T-cell (primary cell): ENCODE data around the gene GJA9. TPM values are rescaled to one million over a fixed set of nuclear protein-coding genes. Genes with fewer than 3 reads are reported as not detected.
A peak's percentile ranks its signal among the peaks of the same experiment; 100 is the strongest.

Source experiments
- ATAC-seq, 4 experiments: fragments of 200-7000 bp in 3 of 4; fragments of 150-1000 bp in 1 of 4; cut with Tn5 transposase; replicated peaks in 1 of 4; 1 replicate in 3 of 4; 2 replicates in 1 of 4; pipeline ENCODE4 v1.10.0; 2021; ENCODE audit warnings: moderate library complexity in 3 of 4, mild to moderate bottlenecking in 2 of 4, moderate number of reproducible peaks in 1 of 4
- CTCF ChIA-PET, 2 donors: fragments of 300-600 bp; sonication (Branson Sonifier 250); formaldehyde crosslinking; loops; one replicate each; lab custom pipeline; 2022; ENCODE audit warnings: antibody characterized with exemption in 2 of 2; lab: Charles Lee
- POLR2A ChIA-PET, 2 donors: fragments of 300-600 bp; sonication (Branson Sonifier 250); formaldehyde crosslinking; loops; one replicate each; lab custom pipeline; 2022; ENCODE audit warnings: antibody characterized with exemption in 2 of 2; lab: Charles Lee
- DNase-seq, 35 experiments: peaks; one replicate each; pipeline versions ENCODE4 v3.0.0 to v3.0.0-alpha.2; 2013 to 2023
- H3K27ac ChIP-seq: one replicate; pipeline ENCODE4 v1.5.1; 2013; ENCODE audit warnings: low read length
- H3K27me3 ChIP-seq, 2 experiments: replicated peaks in 1 of 2; 1 replicate in 1 of 2; 2 replicates in 1 of 2; pipeline versions ENCODE4 v1.6.1 to v1.7.0; 2013; ENCODE audit warnings: low read length in 1 of 2, mixed read lengths in 1 of 2; ENCODE audit not compliant: control insufficient read depth in 2 of 2, insufficient read depth in 2 of 2; ENCODE audit errors: extremely low read depth in 1 of 2
- H3K36me3 ChIP-seq, 2 donors: 1 replicate in 1 of 2; 2 replicates in 1 of 2; pipeline versions ENCODE4 v1.6.1 to v1.7.0; 2013; ENCODE audit warnings: low read length in 1 of 2; ENCODE audit not compliant: control insufficient read depth in 2 of 2, insufficient read depth in 1 of 2; ENCODE audit errors: extremely low read depth in 1 of 2
- H3K4me1 ChIP-seq, 2 experiments: 1 replicate in 1 of 2; 2 replicates in 1 of 2; pipeline versions ENCODE4 v1.6.1 to v1.7.0; 2013; ENCODE audit warnings: low read length in 2 of 2, mixed read lengths in 1 of 2; ENCODE audit not compliant: insufficient read depth in 2 of 2, control insufficient read depth in 1 of 2; ENCODE audit errors: extremely low read depth in 1 of 2
- H3K4me3 ChIP-seq, 2 donors: 1 replicate in 1 of 2; 2 replicates in 1 of 2; pipeline versions ENCODE4 v1.5.1 to v1.7.0; 2013; ENCODE audit warnings: mild to moderate bottlenecking in 2 of 2, low read length in 1 of 2, moderate library complexity in 1 of 2; ENCODE audit not compliant: control insufficient read depth in 1 of 2; ENCODE audit errors: extremely low read depth in 1 of 2
- H3K9me3 ChIP-seq: 2 replicates; pipeline ENCODE4 v1.7.0; 2013
- H3K27ac Mint-ChIP-seq, 2 donors: one replicate each; pipeline ENCODE4 v1.8.0; 2020 to 2021; ENCODE audit warnings: mild to moderate bottlenecking in 2 of 2, mixed read lengths in 2 of 2
- H3K27me3 Mint-ChIP-seq, 2 donors: one replicate each; pipeline ENCODE4 v1.8.0; 2021 to 2022; ENCODE audit warnings: mixed read lengths in 2 of 2
- H3K36me3 Mint-ChIP-seq: one replicate; pipeline ENCODE4 v1.8.0; 2021; ENCODE audit warnings: mixed read lengths
- H3K4me1 Mint-ChIP-seq, 3 donors: one replicate each; pipeline ENCODE4 v1.8.0; 2020 to 2022; ENCODE audit warnings: mixed read lengths in 3 of 3, mild to moderate bottlenecking in 1 of 3
- H3K4me3 Mint-ChIP-seq, 3 donors: one replicate each; pipeline ENCODE4 v1.8.0; 2020 to 2022; ENCODE audit warnings: mild to moderate bottlenecking in 3 of 3, mixed read lengths in 3 of 3, moderate library complexity in 3 of 3
- H3K9me3 Mint-ChIP-seq, 3 donors: one replicate each; pipeline ENCODE4 v1.8.0; 2020 to 2022; ENCODE audit warnings: mixed read lengths in 3 of 3
- WGBS: methylation state at CpG from one replicate; pipeline ENCODE4 v1.1.5; 2013; ENCODE audit warnings: missing lambda C conversion rate; ENCODE audit not compliant: insufficient coverage; 5-methylcytosine and 5-hydroxymethylcytosine counted together
- total RNA-seq, 35 experiments: library from RNA in 6 of 35; stranded (reverse) in 6 of 35; fragments of 120-200 nt in 1 of 35; gene quantifications; one replicate each; pipeline versions ENCODE4 v1.2.1 to v1.2.4 and lab custom pipeline; 2013 to 2026

GJA9 gene
- total RNA-seq, 5 donors from 2014 or later (not counting 1 experiment from before 2014, with no cell fraction given) = not detected

DNA sequence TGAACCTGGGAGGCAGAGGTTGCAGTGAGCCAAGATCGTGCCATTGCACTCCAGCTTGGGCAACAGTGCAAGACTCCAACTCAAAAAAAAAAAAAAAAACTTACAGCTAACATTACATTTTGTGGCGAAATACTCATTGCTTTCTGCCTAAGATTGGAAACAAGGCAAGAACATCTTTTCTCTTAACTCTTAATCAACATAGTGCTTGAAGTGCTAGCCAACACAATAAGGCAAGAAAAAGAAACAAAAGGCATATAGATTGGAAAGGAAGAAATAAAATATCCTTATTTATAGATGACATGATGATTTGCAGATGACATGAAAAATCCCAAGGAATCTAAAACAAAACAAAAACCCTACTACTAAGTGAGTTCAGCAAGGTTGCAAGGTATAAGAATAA is 24.6 kb upstream of the GJA9 start:
- Histone ChIP-seq H3K4me1 (no peaks in the 10 kb centered on the region), H3K36me3 (no peaks in the 10 kb centered on the region), H3K4me3 (no peak overlapping the region), H3K27me3 (no peaks in the 10 kb centered on the region), H3K27ac (no peak overlapping the region), H3K9me3 (no peaks in the 10 kb centered on the region)
- Mint-ChIP-seq H3K27me3 (no peaks in the 10 kb centered on the region), H3K9me3 (peaks cover 0 to 4% (median 0%) of the 10 kb centered on the region in 3 donors), H3K4me1 (no peaks in the 10 kb centered on the region), H3K27ac (no peak overlapping the region), H3K36me3 (no peaks in the 10 kb centered on the region), H3K4me3 (no peak overlapping the region)
- DNase-seq = no peak
- no CpG with 5 or more reads among the region's 2 CpGs for WGBS
- ChIA-PET POLR2A (no interaction called here), CTCF (no interaction called here)
- no peak for ATAC-seq

DNA sequence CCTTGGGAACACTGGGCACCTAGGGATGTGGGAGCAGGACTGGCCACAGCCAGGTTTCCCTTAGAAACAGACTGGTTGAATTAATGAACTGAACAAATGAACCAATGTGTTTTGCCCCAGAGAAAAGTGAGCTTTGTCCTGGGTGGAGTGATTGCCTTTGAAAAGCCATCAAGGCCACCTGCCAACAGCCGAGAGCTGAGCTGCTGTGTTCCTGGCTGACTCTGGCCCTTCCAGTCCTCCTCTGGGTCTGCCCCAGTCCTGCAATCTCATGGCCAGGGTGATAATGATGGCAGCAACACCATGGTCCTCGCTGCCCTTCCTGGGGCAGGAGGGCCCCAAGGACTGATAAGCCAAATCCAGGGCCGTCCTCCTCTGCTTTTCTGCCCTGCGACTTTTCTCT is 18.2 kb upstream of the GJA9 start:
- ATAC-seq = no peak
- no peaks in the 10 kb centered on the region for H3K36me3 Mint-ChIP-seq
- ChIA-PET CTCF (no interaction called here), POLR2A (no interaction called here)
- H3K27ac Mint-ChIP-seq = no peak overlapping the region
- H3K27me3 Mint-ChIP-seq = no peaks in the 10 kb centered on the region
- Histone ChIP-seq H3K27ac (no peak overlapping the region), H3K36me3 (no peaks in the 10 kb centered on the region), H3K4me1 (no peaks in the 10 kb centered on the region), H3K27me3 (peaks cover 0 to 6% of the 10 kb centered on the region in 2 experiments), H3K9me3 (no peaks in the 10 kb centered on the region), H3K4me3 (no peak overlapping the region)
- WGBS = 73% methylated on average over 3 of the region's 4 CpGs
- H3K9me3 Mint-ChIP-seq = no peaks in the 10 kb centered on the region
- no peak for DNase-seq
- H3K4me3 Mint-ChIP-seq = no peak overlapping the region
- no peaks in the 10 kb centered on the region for H3K4me1 Mint-ChIP-seq

DNA sequence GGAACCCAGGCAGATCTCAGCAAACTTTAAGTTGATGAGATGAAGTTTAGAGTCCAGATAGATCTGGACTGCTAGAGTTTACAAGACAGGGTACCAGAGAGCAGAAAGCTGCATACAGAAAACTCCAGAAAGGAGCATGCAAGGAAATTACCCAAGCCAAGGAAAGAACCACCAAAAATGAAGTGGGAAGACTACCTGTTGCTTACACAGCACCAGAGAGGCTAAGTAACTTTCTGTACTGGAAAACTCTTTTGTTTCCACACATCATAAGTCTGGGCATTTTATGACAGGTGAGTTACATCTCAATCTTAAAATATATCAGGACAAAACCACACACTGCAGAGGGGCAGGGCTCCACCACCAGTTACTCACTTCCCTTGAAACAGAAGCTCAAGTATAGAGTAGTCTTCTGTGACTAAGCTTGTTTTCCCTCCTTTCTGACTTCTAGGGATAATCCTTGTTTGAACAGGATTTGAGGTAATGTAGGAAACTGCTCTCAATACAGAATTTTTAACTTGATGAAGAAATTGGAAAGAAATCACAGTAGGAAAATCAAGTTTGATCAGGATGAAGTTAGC is 17.4 kb upstream of the GJA9 start:
- DNase-seq = no peak
- Histone ChIP-seq H3K27ac (no peak overlapping the region), H3K4me1 (no peaks in the 10 kb centered on the region), H3K4me3 (no peak overlapping the region), H3K9me3 (no peaks in the 10 kb centered on the region), H3K27me3 (peaks cover 0 to 6% of the 10 kb centered on the region in 2 experiments), H3K36me3 (no peaks in the 10 kb centered on the region)
- no peaks in the 10 kb centered on the region for H3K9me3 Mint-ChIP-seq
- ATAC-seq = no peak
- no peaks in the 10 kb centered on the region for H3K4me1 Mint-ChIP-seq
- no peaks in the 10 kb centered on the region for H3K36me3 Mint-ChIP-seq
- ChIA-PET CTCF (no interaction called here), POLR2A (no interaction called here)
- H3K27ac Mint-ChIP-seq = no peak overlapping the region
- no peaks in the 10 kb centered on the region for H3K27me3 Mint-ChIP-seq
- no peak overlapping the region for H3K4me3 Mint-ChIP-seq

DNA sequence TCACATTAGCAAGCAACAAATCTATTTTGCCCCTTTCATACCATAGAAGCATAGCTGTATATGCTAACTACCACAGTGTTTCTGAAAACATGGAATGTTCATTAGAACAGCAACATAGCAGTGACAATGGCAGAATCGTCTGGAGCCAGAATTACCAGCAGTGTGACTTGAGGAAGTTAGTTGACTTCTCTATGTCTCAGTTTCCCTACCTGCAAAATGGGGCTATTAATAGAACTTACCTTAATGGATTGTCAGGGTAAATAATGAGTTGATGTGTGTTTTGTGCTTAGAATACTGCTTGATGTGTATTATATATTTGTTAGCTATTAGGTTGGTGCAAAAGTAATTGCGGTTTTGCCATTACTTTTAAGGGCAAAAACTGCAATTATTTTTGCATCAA is 14.8 kb upstream of the GJA9 start:
- H3K4me3 ChIP-seq = no peak overlapping the region
- H3K27ac ChIP-seq = no peak overlapping the region
- Mint-ChIP-seq H3K27me3 (no peaks in the 10 kb centered on the region), H3K36me3 (no peaks in the 10 kb centered on the region), H3K9me3 (no peaks in the 10 kb centered on the region), H3K27ac (no peak overlapping the region), H3K4me3 (no peak overlapping the region), H3K4me1 (peaks cover 0 to 7% (median 0%) of the 10 kb centered on the region in 3 donors)
- no peaks in the 10 kb centered on the region for H3K4me1 ChIP-seq
- ATAC-seq = no peak
- ChIA-PET POLR2A (interaction anchor here in 1 of 2 donors (0.5 kb wide), 1 partner anchor 93 kb away, joined by 4 read pairs; no protein-coding TSS in a partner anchor), CTCF (no interaction called here)
- no peaks in the 10 kb centered on the region for H3K9me3 ChIP-seq
- peaks cover 0 to 6% of the 10 kb centered on the region in 2 experiments for H3K27me3 ChIP-seq
- DNase-seq = no peak
- WGBS = no CpG with 5 or more reads among the region's 2 CpGs
- H3K36me3 ChIP-seq = no peaks in the 10 kb centered on the region

DNA sequence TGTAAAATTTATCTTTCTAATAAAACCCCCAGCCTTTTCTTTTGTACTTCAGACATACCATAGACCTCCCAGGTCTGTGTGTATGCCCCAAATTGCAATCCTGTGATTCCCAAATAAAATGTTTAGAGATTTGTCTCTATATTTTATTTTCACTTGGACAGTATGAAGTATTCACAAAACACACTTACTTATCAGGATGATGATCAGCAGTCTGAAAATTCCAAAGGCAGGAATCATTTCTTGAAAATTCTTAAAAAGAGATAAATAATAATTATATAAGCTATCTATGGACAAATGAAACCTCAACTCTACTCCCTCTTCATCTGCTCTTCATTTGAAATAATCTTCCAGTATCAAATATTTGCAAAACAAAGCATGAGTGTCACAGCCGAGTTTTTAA is 11.6 kb upstream of the GJA9 start:
- DNase-seq = no peak
- Mint-ChIP-seq H3K27ac (no peak overlapping the region), H3K9me3 (no peaks in the 10 kb centered on the region), H3K36me3 (no peaks in the 10 kb centered on the region), H3K27me3 (no peaks in the 10 kb centered on the region), H3K4me3 (no peak overlapping the region), H3K4me1 (peaks cover 0 to 7% (median 0%) of the 10 kb centered on the region in 3 donors)
- no CpG with 5 or more reads among the region's 1 CpG for WGBS
- no peaks in the 10 kb centered on the region for H3K27me3 ChIP-seq
- H3K36me3 ChIP-seq = no peaks in the 10 kb centered on the region
- no peaks in the 10 kb centered on the region for H3K9me3 ChIP-seq
- ATAC-seq = no peak
- POLR2A ChIA-PET = no interaction called here
- CTCF ChIA-PET = no interaction called here
- no peak overlapping the region for H3K27ac ChIP-seq
- no peak overlapping the region for H3K4me3 ChIP-seq
- no peaks in the 10 kb centered on the region for H3K4me1 ChIP-seq

DNA sequence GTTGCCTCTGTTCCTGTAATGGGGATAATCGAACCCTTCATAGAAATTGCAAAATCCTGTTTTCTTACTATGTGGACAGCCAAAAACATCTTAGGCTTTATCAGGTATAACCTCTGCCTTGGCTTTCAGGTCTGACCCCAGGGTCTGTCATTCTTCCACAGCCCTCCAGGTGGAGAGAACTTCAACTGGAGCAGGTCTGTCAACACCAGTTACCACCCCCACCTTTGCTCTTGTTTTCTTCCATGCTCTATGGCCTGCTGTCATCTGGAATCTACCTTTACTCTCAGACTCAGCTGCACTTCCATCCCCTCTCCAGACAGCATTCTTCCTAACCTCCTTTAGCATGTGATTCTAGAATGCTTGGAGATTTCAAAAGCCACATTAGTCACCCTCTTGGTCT is 10.4 kb upstream of the GJA9 start:
- DNase-seq (peak in 12 of 35 experiments; percentile 1 to 36 (median 6)), ATAC-seq (peak in 1 of 4 experiments; percentile 59)
- Histone ChIP-seq H3K4me3 (no peak overlapping the region), H3K27ac (no peak overlapping the region), H3K9me3 (no peaks in the 10 kb centered on the region), H3K36me3 (no peaks in the 10 kb centered on the region), H3K27me3 (no peaks in the 10 kb centered on the region), H3K4me1 (no peaks in the 10 kb centered on the region)
- H3K36me3 Mint-ChIP-seq = no peaks in the 10 kb centered on the region
- H3K9me3 Mint-ChIP-seq = no peaks in the 10 kb centered on the region
- H3K4me3 Mint-ChIP-seq = no peak overlapping the region
- ChIA-PET POLR2A (no interaction called here), CTCF (no interaction called here)
- H3K4me1 Mint-ChIP-seq = peaks cover 0 to 7% (median 1%) of the 10 kb centered on the region in 3 donors
- no CpG with 5 or more reads among the region's 1 CpG for WGBS
- H3K27me3 Mint-ChIP-seq = no peaks in the 10 kb centered on the region
- H3K27ac Mint-ChIP-seq = no peak overlapping the region
